GM18870 (cell line): ENCODE data around the gene MRAS.
"Not testable (repeated sequence)": the region's sequence is repeated elsewhere in the genome, so short reads cannot be mapped to it uniquely, and the experiment has no call there.

ENCODE experiments used
- ATAC-seq: cut with Tn5 transposase; IDR thresholded peaks from one replicate; pipeline ENCODE4 v1.9.1; 2021; ENCODE audit warnings: moderate library complexity; ENCODE audit not compliant: unreplicated experiment

MRAS gene

GRCh38 chr3:138442433-138442832 lies 94.1 kb downstream of the MRAS start:
- no peak for ATAC-seq

DNA sequence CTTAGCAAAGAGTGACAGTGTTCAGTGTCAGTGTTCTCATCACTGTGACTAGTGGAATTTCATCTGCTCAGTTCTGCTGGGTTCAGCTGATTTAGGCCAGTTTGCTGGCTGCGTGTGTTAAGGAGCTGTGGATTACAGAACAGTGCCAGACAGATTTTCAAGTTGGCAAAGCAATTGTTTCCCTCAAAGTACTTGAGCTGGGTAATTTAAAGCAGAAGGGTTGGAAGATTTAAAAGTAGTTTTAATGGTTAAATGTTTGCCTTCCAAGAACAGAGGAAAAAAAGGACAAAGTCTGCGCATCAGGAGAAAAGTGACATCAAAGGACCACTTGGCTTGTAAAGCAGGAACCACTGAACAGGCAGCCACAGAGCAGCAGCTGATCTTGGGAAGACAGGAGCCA lies 94.7 kb downstream of the MRAS start:
- ATAC-seq, result no peak

GRCh38 chr3:138443521-138444503 lies 95.4 kb downstream of the MRAS start:
- ATAC-seq, result no peak

GRCh38 chr3:138445236-138445635 lies 96.9 kb downstream of the MRAS start:
- ATAC-seq, result no peak

DNA sequence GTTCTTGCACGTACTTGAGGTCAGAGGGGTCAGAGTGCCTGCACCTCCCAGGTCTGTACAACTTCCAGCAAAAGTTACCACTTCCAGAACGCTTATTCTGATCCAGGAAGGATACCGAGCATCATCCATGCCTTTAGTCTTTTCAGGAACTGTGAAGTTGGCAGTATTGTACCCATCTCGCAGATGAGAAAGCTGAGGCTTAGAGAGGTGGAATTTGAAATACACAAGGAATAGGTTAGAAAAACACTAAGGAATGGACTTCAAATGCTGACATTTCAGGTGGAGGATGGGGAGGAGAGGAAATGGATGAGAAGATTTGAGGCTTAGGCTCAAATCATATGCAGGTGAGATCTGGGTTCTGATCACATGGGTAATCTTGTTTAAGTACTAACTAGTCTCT lies 97.3 kb downstream of the MRAS start:
- no peak for ATAC-seq

DNA sequence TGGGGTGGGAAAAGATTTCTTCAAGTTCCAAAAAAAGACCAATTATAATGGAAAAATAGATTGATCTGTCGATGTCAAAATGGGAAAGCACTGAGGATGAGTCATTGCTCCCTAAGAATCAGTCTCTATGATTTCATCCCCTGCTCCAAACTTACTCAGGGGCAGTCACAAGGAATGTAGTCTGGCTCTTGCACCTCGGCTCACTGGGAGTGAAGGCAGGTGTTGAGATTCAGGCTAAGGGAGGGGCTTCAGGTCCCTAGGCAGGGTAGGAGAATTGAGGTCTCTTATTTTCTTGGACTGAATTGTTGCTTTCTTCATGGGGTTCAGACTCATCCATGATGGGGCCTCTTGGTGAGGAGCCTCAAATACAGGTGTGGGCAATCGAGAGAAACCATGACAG lies 100.3 kb downstream of the MRAS start:
- no peak for ATAC-seq

- ATAC-seq, result no peak
These were observed 101.1 kb downstream of the MRAS start for GRCh38 chr3:138449490-138449889.

DNA sequence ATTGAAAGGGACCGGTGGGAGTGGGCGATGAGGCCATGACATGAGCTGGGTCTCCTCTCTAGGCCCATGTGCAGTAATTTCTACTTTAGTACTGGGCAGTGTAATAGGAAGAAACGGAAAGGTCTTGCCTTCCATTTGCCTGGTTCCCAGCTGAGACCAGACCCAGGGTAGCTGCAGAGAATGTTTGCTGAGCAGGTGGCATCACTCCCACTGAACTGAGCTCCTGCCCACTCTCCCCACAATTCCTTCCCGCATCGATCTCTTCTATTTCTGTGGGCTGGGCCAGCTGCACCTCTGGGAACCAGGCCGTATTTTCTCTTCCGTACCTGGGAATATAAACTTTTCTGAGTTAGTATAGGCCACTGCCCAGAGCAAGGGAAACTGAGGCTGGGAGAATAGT lies 101.8 kb downstream of the MRAS start:
- no peak for ATAC-seq

DNA sequence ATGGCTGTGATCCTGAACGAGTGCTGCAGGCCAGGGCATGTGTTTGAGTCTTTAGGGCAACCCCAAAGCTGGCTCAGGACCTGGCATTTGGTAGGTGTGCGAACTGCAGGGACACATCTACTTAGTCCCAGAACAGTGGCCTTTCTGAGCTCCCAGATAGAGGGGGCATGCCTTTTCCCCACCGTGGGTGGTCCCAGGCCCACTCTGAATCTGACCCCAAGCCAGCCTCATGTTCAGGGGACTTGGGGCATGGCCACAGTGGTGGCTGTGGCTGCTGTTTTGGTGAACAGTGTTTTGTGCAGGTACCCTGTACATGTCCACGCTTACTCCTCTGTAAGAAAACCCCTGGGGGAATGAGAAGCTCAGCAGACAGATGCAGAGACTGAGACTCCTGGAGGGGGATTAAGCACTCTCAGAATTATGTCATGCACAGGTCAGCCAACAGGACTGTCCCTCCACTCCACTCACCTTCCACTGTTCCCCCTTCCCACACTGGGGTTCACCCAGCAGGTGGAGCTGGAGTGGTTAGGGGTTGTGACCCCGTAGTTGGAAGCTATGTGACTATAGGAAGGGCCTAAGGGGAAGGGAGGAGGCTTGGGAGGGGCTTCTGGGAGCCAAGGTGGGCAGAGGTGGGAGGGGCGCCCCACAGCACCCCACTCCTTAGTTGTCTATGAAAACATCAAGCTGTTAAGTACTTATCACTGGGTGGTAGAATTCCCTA lies 102.5 kb downstream of the MRAS start:
- ATAC-seq, result no peak

GRCh38 chr3:138451595-138452162 lies 103.3 kb downstream of the MRAS start:
- ATAC-seq, result no peak

DNA sequence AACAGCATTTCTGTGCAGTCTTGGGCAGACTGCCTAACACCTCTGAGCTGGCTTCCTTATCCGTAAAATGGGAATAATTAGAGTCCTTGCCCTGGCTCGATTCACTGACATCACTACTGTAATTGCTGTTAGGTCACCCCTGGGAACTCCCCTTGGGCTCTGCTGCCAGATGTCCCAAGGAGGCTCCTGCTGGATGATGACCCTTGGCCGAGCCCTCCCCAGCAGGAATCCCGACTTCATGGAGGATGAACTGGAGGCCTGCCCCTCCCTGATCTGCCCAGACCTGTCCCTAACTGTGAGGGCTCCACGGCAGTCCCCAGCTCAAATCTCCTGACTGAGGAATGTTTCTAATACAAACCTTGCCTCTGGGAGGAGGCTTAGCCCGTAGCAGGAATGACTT lies 104.1 kb downstream of the MRAS start:
- ATAC-seq, result no peak

GRCh38 chr3:138453940-138454339 lies 105.6 kb downstream of the MRAS start:
- ATAC-seq, result not testable (repeated sequence)
